A673 (cell line): Measurements from ENCODE around the gene OTOG.

Experiments used
- EZH2 ChIP-seq: fragments of 200-600 bp; sonication (generic); IDR thresholded peaks from 2 replicates; pipeline ENCODE4 v1.6.1; 2017; ENCODE audit warnings: borderline replicate concordance, low read depth, mild to moderate bottlenecking, mixed read lengths, antibody characterized with exemption, low read length; ENCODE audit not compliant: poor library complexity, severe bottlenecking
- TF ChIP-seq, protein P1 (sequence below): fragments of 300-800, 200-600 bp; sonication (generic); conservative IDR thresholded peaks from 2 replicates; pipeline ENCODE4 v1.5.1; 2017; ENCODE audit warnings: low read depth, mild to moderate bottlenecking, antibody characterized with exemption, low read length, moderate library complexity, mixed read lengths

DNA sequence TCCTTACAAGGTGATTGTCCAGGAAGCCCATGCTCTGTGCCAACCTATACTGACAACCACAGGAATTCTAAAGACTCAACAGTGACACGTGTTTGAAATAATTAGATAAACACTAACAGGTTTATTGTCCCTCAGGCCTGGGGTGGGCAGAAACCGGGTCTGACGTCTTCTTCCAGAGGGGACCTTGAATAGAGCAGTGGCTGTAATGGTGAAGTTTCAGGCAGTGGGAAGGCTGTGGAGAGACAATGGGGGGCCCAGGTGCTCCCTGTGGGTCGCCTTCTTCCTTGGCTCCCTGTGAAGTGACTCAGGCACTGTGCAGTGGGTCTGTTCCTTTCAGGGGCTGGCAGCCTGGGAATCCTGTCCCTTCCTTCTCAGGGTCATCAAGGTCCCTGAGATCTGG lies 54.6 kb downstream of the OTOG start:
- TF ChIP-seq, protein P1, sequence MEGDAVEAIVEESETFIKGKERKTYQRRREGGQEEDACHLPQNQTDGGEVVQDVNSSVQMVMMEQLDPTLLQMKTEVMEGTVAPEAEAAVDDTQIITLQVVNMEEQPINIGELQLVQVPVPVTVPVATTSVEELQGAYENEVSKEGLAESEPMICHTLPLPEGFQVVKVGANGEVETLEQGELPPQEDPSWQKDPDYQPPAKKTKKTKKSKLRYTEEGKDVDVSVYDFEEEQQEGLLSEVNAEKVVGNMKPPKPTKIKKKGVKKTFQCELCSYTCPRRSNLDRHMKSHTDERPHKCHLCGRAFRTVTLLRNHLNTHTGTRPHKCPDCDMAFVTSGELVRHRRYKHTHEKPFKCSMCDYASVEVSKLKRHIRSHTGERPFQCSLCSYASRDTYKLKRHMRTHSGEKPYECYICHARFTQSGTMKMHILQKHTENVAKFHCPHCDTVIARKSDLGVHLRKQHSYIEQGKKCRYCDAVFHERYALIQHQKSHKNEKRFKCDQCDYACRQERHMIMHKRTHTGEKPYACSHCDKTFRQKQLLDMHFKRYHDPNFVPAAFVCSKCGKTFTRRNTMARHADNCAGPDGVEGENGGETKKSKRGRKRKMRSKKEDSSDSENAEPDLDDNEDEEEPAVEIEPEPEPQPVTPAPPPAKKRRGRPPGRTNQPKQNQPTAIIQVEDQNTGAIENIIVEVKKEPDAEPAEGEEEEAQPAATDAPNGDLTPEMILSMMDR = no peak
- TF ChIP-seq EZH2 = no peak
